Measurements from ENCODE around the gene PAX5.

PAX5 gene

DNA sequence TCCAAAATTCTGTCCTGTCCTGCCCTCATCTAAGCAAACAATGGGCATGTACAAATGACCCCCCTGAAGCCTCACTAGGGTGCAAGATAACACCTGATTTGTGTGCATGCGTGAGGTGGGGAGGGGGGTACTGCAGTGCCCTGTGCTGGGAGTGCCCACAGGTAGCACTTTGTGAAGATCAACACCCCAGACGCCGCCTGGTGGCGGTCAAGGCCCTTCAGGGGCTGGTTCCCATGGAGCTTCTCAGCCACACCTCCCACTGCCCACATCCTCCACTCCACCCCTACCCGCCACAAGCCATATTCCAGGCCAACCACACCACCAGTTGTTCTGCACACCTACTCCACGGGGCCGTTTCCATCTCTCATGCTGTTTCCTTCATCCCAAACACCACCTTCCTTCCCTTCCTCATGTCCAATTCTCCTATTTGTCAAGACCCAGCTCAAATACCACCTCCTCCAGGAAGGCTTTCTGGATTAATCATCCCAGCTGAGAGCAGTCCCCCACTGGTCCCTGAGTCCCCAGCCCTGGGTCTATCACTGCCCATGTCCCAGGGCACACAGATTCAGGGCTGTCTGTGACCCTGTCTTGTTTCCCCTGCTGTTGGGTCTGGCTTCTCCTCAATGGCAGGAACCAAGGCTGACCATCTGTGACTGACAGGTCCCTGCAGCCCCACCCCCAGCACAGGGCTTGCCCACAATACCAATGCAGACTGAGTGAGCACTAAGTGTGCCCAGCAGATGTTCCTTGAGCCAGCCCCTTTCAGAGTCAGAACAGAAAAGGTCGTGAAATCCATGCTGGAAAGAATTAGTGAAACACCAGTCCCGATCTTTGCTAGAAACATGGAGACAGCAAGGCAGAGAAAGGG lies 178.4 kb downstream of the PAX5 start:
- peak; percentile 88 for DNase-seq (ENCODE audit: low spot score)

DNA sequence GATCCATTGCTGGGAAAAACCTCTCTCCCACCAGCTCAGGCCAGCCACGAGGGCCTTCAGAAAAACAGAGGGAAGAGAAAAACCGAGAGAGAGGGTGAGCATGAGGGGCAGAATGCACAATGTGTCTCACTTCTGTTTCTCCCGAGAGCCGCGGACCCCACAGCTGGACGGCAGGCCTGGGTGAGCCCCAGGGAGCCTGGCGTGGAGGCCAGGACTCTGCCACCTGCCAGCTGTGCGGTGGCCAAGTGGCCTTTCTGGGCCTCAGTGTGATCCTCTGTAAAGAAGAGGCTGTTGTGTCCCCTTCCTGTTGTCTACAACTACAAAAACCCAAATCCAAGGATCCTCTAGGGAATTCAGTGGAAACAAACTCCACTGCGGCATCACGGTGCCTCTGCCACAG lies 179.3 kb downstream of the PAX5 start:
- DNase-seq (ENCODE audit: low spot score): no peak

- DNase-seq (ENCODE audit: low spot score): no peak
These were observed 180.0 kb downstream of the PAX5 start for GRCh38 chr9:36854034-36854433.

DNA sequence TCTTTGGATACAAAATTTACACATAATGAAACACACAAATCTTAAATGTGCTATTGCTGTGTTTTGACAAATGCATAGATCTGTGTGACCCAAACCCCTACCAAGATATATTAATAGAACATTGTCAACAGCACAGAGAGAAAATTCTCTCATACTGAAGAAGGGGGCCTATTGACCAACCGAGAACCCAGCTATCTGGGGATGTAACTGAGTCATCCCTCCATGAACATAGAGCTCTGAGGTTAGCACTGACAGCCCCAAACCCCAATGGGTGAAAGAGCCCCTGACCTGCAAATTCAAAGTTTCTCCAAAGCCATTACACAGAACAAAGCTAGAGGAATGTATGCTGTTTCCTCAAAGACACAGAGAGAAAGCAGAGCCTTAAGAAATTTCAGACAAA lies 180.8 kb downstream of the PAX5 start:
- no peak for DNase-seq (ENCODE audit: low spot score)

DNA sequence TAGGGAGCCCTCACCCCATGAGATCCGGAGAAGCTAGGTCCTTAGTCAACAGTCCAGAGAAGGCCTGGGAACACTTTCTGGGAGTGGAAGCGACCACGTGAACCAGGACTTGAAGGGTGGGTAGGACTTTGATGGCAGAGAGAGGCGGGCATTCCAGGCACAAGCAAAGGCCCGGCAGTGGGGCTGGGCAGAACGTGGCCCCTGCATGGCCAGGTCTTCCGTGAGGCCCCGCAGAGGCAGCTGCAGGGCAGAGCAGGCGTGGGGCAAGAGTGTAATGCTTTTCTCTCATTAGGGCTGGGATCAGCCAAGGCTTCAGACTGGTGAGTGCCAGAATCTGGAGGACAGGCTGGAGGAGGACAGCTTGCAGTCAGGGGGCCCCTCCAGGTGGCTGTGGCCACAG lies 184.1 kb downstream of the PAX5 start:
- DNase-seq (ENCODE audit: low spot score): no peak

DNA sequence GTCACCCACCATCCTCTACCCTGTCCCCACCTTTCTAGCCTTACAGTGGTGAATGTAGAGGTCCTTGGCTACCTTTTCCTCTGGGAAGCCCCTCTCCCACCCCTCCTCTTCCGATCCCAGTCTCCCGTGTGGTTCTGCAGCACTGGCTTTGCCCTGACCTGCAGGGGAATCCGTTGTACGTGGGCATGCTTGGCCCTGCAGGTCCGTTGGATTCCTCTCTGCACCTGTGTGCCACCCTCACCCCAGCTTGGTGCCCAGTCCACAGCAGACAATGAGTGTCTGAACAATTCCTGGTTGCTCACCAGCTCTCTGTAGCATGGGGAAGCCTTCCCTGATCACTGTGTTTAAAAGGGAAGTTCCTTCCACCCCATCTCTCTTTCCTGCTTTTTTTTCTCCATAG lies 185.1 kb downstream of the PAX5 start:
- DNase-seq (ENCODE audit: low spot score): no peak

DNA sequence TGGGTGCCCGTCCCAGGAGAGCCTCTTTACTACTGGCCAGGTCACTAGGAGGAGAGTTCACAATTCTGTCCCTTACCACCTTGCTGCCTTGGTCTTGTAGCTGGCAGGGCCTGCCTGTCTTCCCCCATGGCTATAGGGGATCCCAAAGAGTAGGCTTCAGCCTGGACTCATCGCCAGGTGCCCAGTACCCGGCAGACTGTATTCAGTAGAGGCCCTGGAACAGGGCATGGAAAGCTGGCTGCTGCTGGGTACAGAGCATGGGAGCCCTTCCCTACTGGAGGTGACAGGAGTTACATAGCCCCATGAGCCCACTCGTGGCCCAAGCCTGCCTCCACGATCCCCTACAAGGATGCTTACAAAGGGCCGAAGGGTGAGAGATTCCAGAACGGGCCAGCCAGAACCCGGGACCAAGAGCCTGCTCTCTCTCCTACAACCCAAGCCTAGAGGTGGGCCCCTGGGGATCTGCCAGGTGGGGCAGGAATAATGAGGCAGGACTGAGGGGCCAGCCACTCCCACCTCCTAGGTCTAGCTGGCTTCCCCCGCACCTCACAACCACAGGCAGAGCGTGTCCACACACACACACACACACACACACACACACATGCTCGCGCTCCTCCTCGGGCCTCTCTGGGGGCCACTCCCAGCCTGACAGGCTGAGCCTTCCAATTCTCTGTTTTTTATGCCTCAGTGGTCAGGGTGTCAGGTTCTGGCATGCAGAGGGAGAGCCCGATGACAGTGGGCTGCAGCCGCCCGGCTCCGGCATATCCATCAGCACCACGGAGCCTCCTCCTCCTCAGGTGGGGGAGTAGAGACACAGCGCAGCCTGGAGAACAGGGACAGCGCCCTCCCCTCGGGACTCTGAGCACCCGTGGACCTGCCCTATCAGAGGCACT lies 186.0 kb downstream of the PAX5 start:
- DNase-seq (ENCODE audit: low spot score): peak; percentile 49

GRCh38 chr9:36846621-36847020 lies 187.4 kb downstream of the PAX5 start:
- no peak for DNase-seq (ENCODE audit: low spot score)

GRCh38 chr9:36845844-36846243 lies 188.2 kb downstream of the PAX5 start:
- DNase-seq (ENCODE audit: low spot score): no peak

DNA sequence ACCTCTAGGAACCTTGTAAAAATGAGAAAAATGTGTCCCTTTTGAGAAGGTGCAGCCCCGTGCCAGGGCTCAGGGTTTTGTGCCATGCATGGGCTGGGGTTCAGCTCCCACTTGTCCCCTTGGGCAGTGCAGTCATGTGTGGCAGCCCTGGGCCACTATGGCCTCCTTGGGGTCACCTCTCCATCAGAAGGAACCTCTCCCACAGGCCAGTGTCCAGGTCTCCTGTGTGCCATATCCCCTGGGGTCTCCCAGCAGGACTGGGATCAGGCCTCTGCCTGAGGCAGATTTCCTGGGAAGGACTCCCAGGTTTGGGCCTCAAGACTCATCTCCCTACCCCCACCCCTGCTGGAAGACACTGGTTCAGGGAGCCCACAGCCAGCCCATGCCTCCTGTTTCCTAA lies 189.1 kb downstream of the PAX5 start:
- DNase-seq (ENCODE audit: low spot score): no peak

GRCh38 chr9:36843964-36844363 lies 190.1 kb downstream of the PAX5 start:
- DNase-seq (ENCODE audit: low spot score): no peak

DNA sequence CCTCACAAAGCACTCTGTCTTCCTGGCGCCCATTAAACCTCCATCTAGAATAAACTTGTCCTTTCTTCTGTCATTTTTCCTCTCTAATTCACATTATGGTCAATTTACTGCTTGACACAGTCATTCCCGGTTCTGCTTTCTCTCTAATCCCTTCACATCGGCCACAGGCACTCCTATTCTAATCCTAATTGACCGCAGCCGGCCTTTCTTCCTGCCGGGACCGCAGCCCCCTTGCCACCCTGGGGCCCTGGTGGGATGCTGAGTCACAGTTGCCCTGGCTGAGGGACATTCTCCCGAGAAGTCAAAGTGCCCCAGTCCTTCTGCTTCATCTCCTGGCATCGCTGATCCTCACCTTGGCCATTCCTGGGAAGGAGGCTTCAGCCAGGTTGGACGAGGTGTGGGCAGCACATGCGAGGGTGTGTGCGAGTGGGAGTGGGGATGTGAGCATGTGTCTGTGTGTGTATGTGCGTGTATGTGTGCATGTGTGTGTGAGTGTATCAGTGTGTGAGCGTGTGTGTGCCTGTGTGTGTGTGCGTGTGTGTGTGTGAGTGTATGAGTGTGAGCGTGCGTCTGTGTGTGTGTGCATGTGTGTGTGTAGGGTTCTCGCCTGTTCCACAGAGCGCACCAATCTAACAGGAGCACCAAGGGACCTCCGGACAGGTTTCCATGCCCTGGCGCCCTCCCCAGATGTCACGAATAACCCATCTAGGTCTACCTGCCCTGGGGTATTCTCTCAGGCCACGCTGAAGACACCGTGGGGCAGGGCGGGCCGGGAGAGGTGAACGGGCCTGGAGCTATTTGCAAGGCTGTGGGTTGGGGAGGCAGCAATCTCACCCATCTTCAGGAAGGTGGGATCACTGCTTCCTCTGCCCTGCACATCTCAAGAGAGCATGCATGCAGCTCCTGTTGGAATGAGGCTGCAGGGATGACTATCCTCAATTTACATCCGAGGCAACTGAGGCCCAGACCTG lies 191.2 kb downstream of the PAX5 start:
- DNase-seq (ENCODE audit: low spot score): no peak

- no peak for DNase-seq (ENCODE audit: low spot score)
These were observed 193.1 kb downstream of the PAX5 start for GRCh38 chr9:36840898-36841536.

DNA sequence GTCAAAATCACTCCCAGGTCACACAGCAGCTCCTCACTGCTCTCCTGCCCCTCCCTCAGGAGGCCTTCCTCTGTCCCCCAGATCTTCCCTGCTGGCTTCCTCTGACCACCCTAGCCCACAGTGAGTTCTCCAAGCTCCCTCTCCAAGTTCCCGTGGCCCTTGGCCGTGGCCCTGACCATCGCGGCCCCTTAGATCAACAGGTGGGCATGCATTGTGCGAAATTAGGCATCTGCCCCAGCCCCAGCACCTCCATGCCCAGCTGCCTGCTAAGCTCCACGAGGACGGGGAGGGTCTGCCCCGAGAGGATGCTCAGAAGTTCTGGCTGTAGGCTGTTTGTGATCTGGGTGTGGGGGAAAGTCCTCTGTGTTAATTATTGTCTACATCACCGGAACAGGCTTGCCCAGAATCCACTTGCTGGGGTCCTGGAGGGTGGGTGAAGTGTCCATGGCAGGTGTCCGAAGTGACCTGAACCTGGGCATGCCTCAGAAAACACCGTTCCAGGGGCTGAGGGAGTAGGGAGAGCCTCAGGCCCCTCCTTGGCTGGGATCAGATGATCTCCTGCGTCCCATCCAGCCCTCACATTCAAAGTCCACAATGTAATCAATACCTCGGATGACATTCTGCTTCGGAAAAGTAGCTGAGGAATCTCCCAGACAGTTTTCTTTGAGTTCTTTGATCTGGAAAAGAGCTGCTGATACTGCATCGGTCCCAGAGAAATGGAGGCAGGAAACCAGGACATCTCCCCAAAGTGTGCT lies 194.8 kb downstream of the PAX5 start:
- DNase-seq (ENCODE audit: low spot score): no peak

GRCh38 chr9:36837431-36838405 lies 196.3 kb downstream of the PAX5 start:
- no peak for DNase-seq (ENCODE audit: low spot score)

DNA sequence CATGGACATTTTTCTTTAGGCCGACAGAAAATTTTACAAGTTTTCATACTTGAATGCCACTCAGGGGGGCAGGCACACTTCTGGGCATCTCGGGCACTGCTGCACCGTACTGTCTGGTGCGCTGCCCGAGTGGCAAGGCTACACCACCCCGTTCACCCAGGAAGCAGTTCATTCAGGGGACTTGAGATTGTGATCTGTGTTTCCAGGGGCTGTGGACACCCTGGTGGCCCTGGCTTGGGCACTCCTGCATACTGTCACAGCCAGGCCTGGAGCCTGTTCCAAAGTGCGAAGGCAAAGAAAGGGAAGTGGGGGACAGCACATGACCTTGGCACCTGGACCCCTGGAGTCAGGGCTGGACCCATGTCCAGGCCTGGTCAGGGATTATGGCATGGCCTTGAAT lies 197.6 kb downstream of the PAX5 start:
- no peak for DNase-seq (ENCODE audit: low spot score)

DNA sequence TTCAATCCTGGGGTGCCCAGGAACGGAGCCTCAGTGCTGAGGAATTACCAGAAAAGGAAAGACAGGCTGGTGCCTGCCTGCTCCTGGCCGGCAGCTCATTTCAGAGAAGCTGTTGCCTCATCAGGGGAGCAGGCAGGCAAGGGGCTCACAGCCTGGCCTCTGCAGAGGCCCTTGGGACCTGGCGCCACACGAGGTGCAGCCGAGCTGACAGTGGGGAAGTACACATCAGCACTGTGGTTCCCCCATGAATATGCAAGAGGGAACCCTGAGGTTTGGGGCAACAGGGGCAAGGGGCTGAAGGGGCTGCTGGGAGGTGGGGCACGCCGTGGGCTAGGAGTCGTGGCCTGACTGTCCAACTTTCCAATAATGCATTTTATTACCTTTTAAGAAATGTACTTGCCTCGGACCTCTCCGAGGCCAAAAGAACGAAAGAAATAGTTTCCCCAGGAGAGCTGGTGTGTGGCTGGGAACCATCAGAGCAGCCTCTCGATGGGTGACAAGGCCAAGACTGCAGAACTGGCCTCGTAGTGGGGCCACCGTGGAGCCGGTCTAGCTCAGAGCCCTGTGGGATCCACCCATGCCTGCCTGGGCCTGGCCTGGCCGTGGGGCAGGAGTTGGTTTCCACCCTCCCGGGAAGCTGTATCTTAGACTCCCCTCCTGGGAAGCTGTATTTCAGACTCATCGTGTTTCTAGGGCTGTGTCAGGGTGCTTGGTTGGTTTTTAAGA lies 198.6 kb downstream of the PAX5 start:
- DNase-seq (ENCODE audit: low spot score): no peak

DNA sequence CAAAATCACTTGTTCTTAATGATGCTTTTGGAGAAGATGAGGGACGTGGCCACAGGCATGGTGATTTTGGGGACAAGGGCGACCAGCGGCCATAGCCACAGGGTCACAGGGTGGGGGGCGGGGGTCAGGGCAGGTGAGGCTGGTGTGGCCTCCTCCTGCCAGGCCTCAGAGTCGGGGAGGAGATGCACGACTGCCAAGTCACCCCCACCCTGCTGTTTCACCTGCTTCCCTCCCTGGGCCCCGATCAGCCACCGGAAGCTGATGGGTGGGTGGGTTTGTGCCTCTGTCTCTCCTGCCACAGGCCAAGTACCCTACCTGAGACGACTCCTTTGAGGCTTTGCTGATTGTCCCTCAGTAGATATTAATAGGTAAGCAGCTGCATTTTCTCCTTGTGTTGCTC lies 199.3 kb downstream of the PAX5 start:
- DNase-seq (ENCODE audit: low spot score): no peak

- DNase-seq (ENCODE audit: low spot score): peak; percentile 76
These were observed 200.1 kb downstream of the PAX5 start for GRCh38 chr9:36833954-36834353.
